Kidney (tissue), 14 donors: Measurements from ENCODE around the gene IFTAP. TPM values are rescaled to one million over a fixed set of nuclear protein-coding genes. Genes with fewer than 3 reads are reported as not detected.

Experiments
- DNase-seq, 5 donors: peaks; one replicate each; pipeline ENCODE4 v3.0.0-alpha.2; 2013 to 2020
- FAIRE-seq: peaks from 2 replicates; lab custom pipeline; 2012; peaks lifted over from hg19 to GRCh38; lab: Jason Lieb, UNC
- H3K27ac ChIP-seq, 2 donors: one replicate each; pipeline ENCODE4 v1.7.0; 2013; ENCODE audit warnings: low read depth in 2 of 2, low read length in 2 of 2, inconsistent platforms in 1 of 2
- H3K27me3 ChIP-seq: one replicate; pipeline ENCODE4 v1.7.1; 2013; ENCODE audit warnings: low read length, inconsistent platforms; ENCODE audit not compliant: control insufficient read depth, insufficient read depth
- H3K36me3 ChIP-seq, 3 donors: one replicate each; pipeline versions ENCODE4 v1.7.0 to v1.7.1; 2013; ENCODE audit warnings: low read length in 3 of 3, control low read depth in 1 of 3, inconsistent platforms in 1 of 3; ENCODE audit not compliant: insufficient read depth in 3 of 3, control insufficient read depth in 2 of 3
- H3K4me1 ChIP-seq, 3 donors: one replicate each; pipeline versions ENCODE4 v1.7.0 to v1.7.1; 2013; ENCODE audit warnings: low read length in 3 of 3, inconsistent platforms in 1 of 3, low read depth in 1 of 3; ENCODE audit not compliant: control insufficient read depth in 2 of 3, insufficient read depth in 2 of 3
- H3K4me3 ChIP-seq, 3 donors: one replicate each; pipeline versions ENCODE4 v1.7.0 to v1.8.1; 2013; ENCODE audit warnings: low read length in 3 of 3, control low read depth in 1 of 3, inconsistent platforms in 1 of 3
- H3K9ac ChIP-seq, 3 donors: one replicate each; pipeline versions ENCODE4 v1.7.0 to v1.7.1; 2013; ENCODE audit warnings: low read length in 3 of 3, control low read depth in 1 of 3, inconsistent platforms in 1 of 3
- H3K9me3 ChIP-seq, 3 donors: one replicate each; pipeline versions ENCODE4 v1.7.0 to v1.7.1; 2013; ENCODE audit warnings: low read length in 3 of 3, control low read depth in 1 of 3, inconsistent platforms in 1 of 3; ENCODE audit not compliant: control insufficient read depth in 2 of 3, insufficient read depth in 1 of 3
- intact Hi-C: fragments of 100-400 bp; cut with DNase I; formaldehyde crosslinking; loops from one replicate; pipeline ENCODE4 v1.11.1; 2022
- polyA plus RNA-seq: library from polyadenylated mRNA; stranded (reverse); fragments of 350-450 nt; fragmentation: Illumina TruSeq; extraction: RNeasy Lipid Tissue Mini Kit (QIAGEN cat#74804); gene quantifications from one replicate; pipeline ENCODE4 v1.2.3, GENCODE V29; 2014; ENCODE audit warnings: low read depth, low replicate concordance; ENCODE audit not compliant: insufficient read depth
- total RNA-seq: library from RNA; stranded (reverse); fragmentation: NEBNext Ultra II Directional; extraction: Animal tissue kit (Norgen Biotek cat#: 25700); gene quantifications from one replicate; pipeline ENCODE4 v1.2.1, GENCODE V29; 2021
- TF ChIP-seq, protein P1 (sequence below): IDR thresholded peaks from 3 replicates; pipeline ENCODE4 v1.5.1; 2012; ENCODE audit warnings: mild to moderate bottlenecking, moderate library complexity, borderline replicate concordance; ENCODE audit not compliant: insufficient read depth; ENCODE audit errors: extremely low read depth
- donor health status: control.
- donor health status: control.
- donor health status: control.
- donor health status: control.
- donor health status: control.
- donor health status: DM: yes; HTN: yes; CAD: no.
- donor health status: Normal renal cell carcinoma (clear cell type).

Gene IFTAP
- total and polyA plus RNA-seq, 2 donors from 2014 or later: 13.4 to 49.3 TPM

DNA sequence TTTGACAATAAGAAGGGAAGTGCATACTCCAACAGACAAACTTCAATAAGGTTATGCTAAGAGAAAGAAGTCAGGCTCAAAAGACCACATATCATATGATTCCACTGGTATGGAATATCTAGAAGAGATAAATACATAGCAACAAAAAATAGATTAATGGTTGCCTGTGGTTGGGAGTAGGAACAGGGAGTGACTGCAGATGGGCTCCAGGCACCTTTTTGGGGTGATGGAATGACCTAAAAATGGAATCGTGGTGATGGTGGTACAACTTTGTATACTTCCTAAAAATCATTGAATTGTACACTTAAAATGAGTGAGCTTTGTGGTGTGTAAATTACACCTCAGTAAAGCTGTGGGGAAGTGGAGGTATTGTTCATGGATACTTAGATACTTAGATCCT lies 32.7 kb downstream of the IFTAP start:
- Histone ChIP-seq H3K27ac (no peak overlapping the region), H3K36me3 (no peaks in the 10 kb centered on the region), H3K9ac (no peak overlapping the region), H3K4me3 (no peak overlapping the region), H3K9me3 (no peaks in the 10 kb centered on the region), H3K27me3 (no peaks in the 10 kb centered on the region), H3K4me1 (no peaks in the 10 kb centered on the region)
- TF ChIP-seq, protein P1, sequence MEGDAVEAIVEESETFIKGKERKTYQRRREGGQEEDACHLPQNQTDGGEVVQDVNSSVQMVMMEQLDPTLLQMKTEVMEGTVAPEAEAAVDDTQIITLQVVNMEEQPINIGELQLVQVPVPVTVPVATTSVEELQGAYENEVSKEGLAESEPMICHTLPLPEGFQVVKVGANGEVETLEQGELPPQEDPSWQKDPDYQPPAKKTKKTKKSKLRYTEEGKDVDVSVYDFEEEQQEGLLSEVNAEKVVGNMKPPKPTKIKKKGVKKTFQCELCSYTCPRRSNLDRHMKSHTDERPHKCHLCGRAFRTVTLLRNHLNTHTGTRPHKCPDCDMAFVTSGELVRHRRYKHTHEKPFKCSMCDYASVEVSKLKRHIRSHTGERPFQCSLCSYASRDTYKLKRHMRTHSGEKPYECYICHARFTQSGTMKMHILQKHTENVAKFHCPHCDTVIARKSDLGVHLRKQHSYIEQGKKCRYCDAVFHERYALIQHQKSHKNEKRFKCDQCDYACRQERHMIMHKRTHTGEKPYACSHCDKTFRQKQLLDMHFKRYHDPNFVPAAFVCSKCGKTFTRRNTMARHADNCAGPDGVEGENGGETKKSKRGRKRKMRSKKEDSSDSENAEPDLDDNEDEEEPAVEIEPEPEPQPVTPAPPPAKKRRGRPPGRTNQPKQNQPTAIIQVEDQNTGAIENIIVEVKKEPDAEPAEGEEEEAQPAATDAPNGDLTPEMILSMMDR: no peak
- intact Hi-C loops: no loop called here
- DNase-seq (no peak), FAIRE-seq (no peak)

DNA sequence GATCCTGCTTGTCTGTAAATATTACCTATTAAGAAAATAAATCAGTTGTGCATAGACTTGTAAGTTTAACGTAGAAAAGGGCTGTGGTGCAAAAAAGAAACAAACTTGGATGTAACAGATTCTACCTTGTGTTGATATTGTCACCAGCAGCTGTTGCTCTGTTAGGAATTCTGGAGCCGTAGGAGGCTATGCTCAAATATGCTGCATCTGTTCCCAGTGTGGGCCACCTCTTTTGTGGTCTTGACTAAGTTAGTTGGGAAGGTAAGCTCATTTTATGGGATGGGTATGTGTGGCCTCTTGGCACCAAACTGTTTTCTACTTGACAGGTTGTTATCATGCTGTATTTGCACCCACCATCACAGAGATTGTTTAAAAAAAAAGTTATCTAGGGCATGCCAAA lies 33.2 kb downstream of the IFTAP start:
- DNase-seq (no peak), FAIRE-seq (no peak)
- H3K27ac ChIP-seq: no peak overlapping the region
- H3K4me1 ChIP-seq: no peaks in the 10 kb centered on the region
- H3K27me3 ChIP-seq: no peaks in the 10 kb centered on the region
- intact Hi-C loops: no loop called here
- TF ChIP-seq, protein P1: no peak
- no peaks in the 10 kb centered on the region for H3K9me3 ChIP-seq
- H3K36me3 ChIP-seq: no peaks in the 10 kb centered on the region
- H3K9ac ChIP-seq: no peak overlapping the region
- no peak overlapping the region for H3K4me3 ChIP-seq

DNA sequence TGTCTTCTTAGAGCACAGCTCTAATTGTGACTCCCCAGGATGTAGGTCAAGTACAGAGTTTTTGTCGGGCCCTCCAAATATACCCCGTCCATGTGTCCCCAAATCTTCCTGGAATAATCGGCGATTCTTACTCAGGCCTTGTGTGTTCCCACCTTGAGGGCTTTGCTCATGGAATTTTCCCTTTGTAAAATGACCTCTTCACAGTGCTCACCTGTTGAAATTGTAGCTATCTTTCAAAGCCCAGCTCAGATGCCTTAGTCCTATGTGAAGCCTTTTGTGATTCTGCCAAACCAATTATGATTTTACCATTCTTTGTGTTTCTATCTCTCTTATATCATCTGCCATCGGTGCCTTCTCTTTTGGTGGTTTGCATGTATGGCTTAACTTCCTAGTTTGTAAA lies 33.8 kb downstream of the IFTAP start:
- H3K9ac ChIP-seq: no peak overlapping the region
- FAIRE-seq: no peak
- TF ChIP-seq, protein P1: no peak
- H3K27ac ChIP-seq: no peak overlapping the region
- no peaks in the 10 kb centered on the region for H3K9me3 ChIP-seq
- H3K4me3 ChIP-seq: no peak overlapping the region
- DNase-seq: no peak
- no peaks in the 10 kb centered on the region for H3K4me1 ChIP-seq
- no peaks in the 10 kb centered on the region for H3K27me3 ChIP-seq
- H3K36me3 ChIP-seq: no peaks in the 10 kb centered on the region
- intact Hi-C loops: no loop called here

DNA sequence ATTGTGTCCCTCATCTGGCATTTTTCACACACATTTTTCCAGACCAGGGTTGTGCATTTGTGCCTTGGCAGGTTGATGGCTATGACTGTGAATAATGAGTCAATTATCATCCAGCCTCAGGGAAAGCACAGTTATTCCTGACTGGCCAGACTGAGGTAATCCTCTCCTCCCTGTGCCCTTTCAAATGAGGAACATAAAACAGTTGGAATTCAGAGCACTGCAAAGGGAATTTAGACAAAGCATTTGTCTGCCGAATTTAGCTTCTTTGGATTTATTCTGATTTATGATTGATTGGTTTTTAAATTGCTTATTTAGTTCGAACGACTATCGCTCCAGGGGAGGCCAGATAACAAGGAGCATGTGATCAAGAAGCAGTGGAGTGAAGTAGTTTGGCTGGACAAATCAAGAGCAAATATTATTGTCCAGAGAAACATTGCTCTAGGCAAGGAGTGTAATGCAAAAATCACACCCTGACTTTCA lies 34.5 kb downstream of the IFTAP start:
- FAIRE-seq: no peak
- intact Hi-C loops: no loop called here
- peak in 2 of 5 donors; percentile 36 to 53 for DNase-seq

More for the DNA sequence above, 34.5 kb downstream of the IFTAP start:
- Histone ChIP-seq H3K4me3 (no peak overlapping the region), H3K9me3 (no peaks in the 10 kb centered on the region), H3K9ac (no peak overlapping the region), H3K27me3 (no peaks in the 10 kb centered on the region), H3K27ac (no peak overlapping the region), H3K4me1 (no peaks in the 10 kb centered on the region), H3K36me3 (no peaks in the 10 kb centered on the region)
- TF ChIP-seq, protein P1: no peak
